DND-41 (cell line): Measurements from ENCODE around the gene SULF2.

Experiments
- CTCF ChIP-seq: IDR thresholded peaks from 2 replicates; pipeline ENCODE4 v1.5.1; 2012; ENCODE audit warnings: borderline replicate concordance, low read length, moderate library complexity, mild to moderate bottlenecking; ENCODE audit not compliant: poor library complexity, severe bottlenecking; ENCODE audit errors: extremely low read depth
- EZH2 ChIP-seq: IDR thresholded peaks from 3 replicates; pipeline ENCODE4 v1.6.1; 2012; ENCODE audit warnings: borderline replicate concordance, low read depth, mild to moderate bottlenecking, moderate library complexity, low read length, inconsistent platforms; ENCODE audit not compliant: severe bottlenecking

- no peak for TF ChIP-seq CTCF
- no peak for TF ChIP-seq EZH2
These were observed 129.0 kb downstream of the SULF2 start for GRCh38 chr20:47656318-47656717.
